ENCODE data around the gene DDIT3. TPM values are rescaled to one million over a fixed set of nuclear protein-coding genes. Genes with fewer than 3 reads are reported as not detected.

DDIT3 gene
- total and polyA plus RNA-seq, 2 of the 13 experiments (the other 11 are each of a cell fraction or from before 2014, with no cell fraction given): 27.5 to 48.7 TPM

- TF ChIP-seq, protein P1, sequence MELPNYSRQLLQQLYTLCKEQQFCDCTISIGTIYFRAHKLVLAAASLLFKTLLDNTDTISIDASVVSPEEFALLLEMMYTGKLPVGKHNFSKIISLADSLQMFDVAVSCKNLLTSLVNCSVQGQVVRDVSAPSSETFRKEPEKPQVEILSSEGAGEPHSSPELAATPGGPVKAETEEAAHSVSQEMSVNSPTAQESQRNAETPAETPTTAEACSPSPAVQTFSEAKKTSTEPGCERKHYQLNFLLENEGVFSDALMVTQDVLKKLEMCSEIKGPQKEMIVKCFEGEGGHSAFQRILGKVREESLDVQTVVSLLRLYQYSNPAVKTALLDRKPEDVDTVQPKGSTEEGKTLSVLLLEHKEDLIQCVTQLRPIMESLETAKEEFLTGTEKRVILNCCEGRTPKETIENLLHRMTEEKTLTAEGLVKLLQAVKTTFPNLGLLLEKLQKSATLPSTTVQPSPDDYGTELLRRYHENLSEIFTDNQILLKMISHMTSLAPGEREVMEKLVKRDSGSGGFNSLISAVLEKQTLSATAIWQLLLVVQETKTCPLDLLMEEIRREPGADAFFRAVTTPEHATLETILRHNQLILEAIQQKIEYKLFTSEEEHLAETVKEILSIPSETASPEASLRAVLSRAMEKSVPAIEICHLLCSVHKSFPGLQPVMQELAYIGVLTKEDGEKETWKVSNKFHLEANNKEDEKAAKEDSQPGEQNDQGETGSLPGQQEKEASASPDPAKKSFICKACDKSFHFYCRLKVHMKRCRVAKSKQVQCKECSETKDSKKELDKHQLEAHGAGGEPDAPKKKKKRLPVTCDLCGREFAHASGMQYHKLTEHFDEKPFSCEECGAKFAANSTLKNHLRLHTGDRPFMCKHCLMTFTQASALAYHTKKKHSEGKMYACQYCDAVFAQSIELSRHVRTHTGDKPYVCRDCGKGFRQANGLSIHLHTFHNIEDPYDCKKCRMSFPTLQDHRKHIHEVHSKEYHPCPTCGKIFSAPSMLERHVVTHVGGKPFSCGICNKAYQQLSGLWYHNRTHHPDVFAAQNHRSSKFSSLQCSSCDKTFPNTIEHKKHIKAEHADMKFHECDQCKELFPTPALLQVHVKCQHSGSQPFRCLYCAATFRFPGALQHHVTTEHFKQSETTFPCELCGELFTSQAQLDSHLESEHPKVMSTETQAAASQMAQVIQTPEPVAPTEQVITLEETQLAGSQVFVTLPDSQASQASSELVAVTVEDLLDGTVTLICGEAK (IDR thresholded peaks at IDR 0.05): no peak
- TF ChIP-seq, protein P1 (CRISPR knock-in tag; IDR thresholded peaks at IDR 0.05): peak; percentile 75; the same call in 1 of the 2 replicates
- TF ChIP-seq PHF20 (CRISPR knock-in tag; IDR thresholded peaks at IDR 0.05): peak; percentile 88
- TF ChIP-seq SAFB2 (CRISPR knock-in tag; IDR thresholded peaks at IDR 0.05; ENCODE audit: borderline replicate concordance, low read depth): no peak
- TF ChIP-seq MYPOP (CRISPR knock-in tag; IDR thresholded peaks at IDR 0.05): peak; percentile 37; the same call in 1 of the 2 replicates
- TF ChIP-seq RAD21 (CRISPR knock-in tag; IDR thresholded peaks at IDR 0.05): 0 out of 2 replicates have a peak, but pooled peaks have one; percentile 30
- TF ChIP-seq ZNF484 (CRISPR knock-in tag; IDR thresholded peaks at IDR 0.05; ENCODE audit: borderline replicate concordance, low read depth): no peak
- TF ChIP-seq, protein P2, sequence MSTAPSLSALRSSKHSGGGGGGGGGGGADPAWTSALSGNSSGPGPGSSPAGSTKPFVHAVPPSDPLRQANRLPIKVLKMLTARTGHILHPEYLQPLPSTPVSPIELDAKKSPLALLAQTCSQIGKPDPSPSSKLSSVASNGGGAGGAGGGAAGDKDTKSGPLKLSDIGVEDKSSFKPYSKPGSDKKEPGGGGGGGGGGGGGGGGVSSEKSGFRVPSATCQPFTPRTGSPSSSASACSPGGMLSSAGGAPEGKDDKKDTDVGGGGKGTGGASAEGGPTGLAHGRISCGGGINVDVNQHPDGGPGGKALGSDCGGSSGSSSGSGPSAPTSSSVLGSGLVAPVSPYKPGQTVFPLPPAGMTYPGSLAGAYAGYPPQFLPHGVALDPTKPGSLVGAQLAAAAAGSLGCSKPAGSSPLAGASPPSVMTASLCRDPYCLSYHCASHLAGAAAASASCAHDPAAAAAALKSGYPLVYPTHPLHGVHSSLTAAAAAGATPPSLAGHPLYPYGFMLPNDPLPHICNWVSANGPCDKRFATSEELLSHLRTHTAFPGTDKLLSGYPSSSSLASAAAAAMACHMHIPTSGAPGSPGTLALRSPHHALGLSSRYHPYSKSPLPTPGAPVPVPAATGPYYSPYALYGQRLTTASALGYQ (CRISPR knock-in tag; IDR thresholded peaks at IDR 0.05): no peak
- no peak; the same call in 1 of the 2 replicates for TF ChIP-seq FOXK2 (IDR thresholded peaks at IDR 0.05)
- TF ChIP-seq, protein P3, sequence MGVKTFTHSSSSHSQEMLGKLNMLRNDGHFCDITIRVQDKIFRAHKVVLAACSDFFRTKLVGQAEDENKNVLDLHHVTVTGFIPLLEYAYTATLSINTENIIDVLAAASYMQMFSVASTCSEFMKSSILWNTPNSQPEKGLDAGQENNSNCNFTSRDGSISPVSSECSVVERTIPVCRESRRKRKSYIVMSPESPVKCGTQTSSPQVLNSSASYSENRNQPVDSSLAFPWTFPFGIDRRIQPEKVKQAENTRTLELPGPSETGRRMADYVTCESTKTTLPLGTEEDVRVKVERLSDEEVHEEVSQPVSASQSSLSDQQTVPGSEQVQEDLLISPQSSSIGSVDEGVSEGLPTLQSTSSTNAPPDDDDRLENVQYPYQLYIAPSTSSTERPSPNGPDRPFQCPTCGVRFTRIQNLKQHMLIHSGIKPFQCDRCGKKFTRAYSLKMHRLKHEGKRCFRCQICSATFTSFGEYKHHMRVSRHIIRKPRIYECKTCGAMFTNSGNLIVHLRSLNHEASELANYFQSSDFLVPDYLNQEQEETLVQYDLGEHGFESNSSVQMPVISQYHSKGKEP (CRISPR knock-in tag; IDR thresholded peaks at IDR 0.05): no peak
- TF ChIP-seq, protein P4, sequence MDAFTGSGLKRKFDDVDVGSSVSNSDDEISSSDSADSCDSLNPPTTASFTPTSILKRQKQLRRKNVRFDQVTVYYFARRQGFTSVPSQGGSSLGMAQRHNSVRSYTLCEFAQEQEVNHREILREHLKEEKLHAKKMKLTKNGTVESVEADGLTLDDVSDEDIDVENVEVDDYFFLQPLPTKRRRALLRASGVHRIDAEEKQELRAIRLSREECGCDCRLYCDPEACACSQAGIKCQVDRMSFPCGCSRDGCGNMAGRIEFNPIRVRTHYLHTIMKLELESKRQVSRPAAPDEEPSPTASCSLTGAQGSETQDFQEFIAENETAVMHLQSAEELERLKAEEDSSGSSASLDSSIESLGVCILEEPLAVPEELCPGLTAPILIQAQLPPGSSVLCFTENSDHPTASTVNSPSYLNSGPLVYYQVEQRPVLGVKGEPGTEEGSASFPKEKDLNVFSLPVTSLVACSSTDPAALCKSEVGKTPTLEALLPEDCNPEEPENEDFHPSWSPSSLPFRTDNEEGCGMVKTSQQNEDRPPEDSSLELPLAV (CRISPR knock-in tag; conservative IDR thresholded peaks at IDR 0.05; ENCODE audit: low read depth): no peak
Measured at GRCh38 chr12:57487597-57488401, 32.5 kb downstream of the DDIT3 start, which contains the start of gene MARS1 (continued).

All from HepG2 (cell line).